IMR-90 (cell line): ENCODE data around the gene POU2AF1. TPM values are rescaled to one million over a fixed set of nuclear protein-coding genes. Genes with fewer than 3 reads are reported as not detected.

Experiments
- ATAC-seq: fragments of 200-7000 bp; cut with Tn5 transposase; 2 replicates; pipeline ENCODE4 v1.9.1; 2020; ENCODE audit warnings: low read depth, mild to moderate bottlenecking, moderate library complexity
- BruUV-seq: library from RNA; stranded (reverse); fragments of 400-500 nt; replicated peaks from 2 replicates; lab custom pipeline; 2021; lab: Mats Ljungman, UMichigan
- CTCF ChIA-PET: fragments of 300-600 bp; formaldehyde crosslinking; extraction: SDS; loops from one replicate; lab custom pipeline; 2021; ENCODE audit warnings: antibody characterized with exemption; lab: Yijun Ruan, JAX
- POLR2A ChIA-PET: fragments of 300-600 bp; sonication (Branson Sonifier 250); formaldehyde crosslinking; loops from one replicate; lab custom pipeline; 2022; ENCODE audit warnings: antibody characterized with exemption; ENCODE audit not compliant: unreplicated experiment; lab: Charles Lee
- DNase-seq: peaks from one replicate; pipeline ENCODE4 v3.0.0; 2013
- H2AFZ ChIP-seq: replicated peaks from 2 replicates; pipeline ENCODE3; 2013; ENCODE audit warnings: low read length, mild to moderate bottlenecking; ENCODE audit not compliant: poor library complexity
- H2AK5ac ChIP-seq: 2 replicates; pipeline ENCODE4 v1.6.1; 2013; ENCODE audit warnings: low read depth, low read length, inconsistent platforms
- H2AK9ac ChIP-seq: replicated peaks from 2 replicates; pipeline ENCODE3; 2013; ENCODE audit warnings: mild to moderate bottlenecking, low read depth, low read length, moderate library complexity; ENCODE audit not compliant: poor library complexity
- H2BK120ac ChIP-seq: 2 replicates; pipeline ENCODE4 v1.6.1; 2013; ENCODE audit warnings: low read depth, low read length, inconsistent platforms
- H2BK15ac ChIP-seq: 3 replicates; pipeline ENCODE4 v1.6.1; 2013; ENCODE audit warnings: low read depth, low read length, inconsistent platforms
- H2BK20ac ChIP-seq: 2 replicates; pipeline ENCODE4 v1.6.1; 2013; ENCODE audit warnings: low read depth, mild to moderate bottlenecking, inconsistent platforms, low read length, moderate library complexity
- H2BK5ac ChIP-seq: 2 replicates; pipeline ENCODE4 v1.6.1; 2013; ENCODE audit warnings: mild to moderate bottlenecking, low read depth, low read length, inconsistent platforms; ENCODE audit not compliant: poor library complexity, severe bottlenecking
- H3K14ac ChIP-seq: replicated peaks from 2 replicates; pipeline ENCODE4 v1.6.1; 2013; ENCODE audit warnings: low read depth, low read length, inconsistent platforms
- H3K18ac ChIP-seq: 2 replicates; pipeline ENCODE4 v1.6.1; 2013; ENCODE audit warnings: low read depth, low read length, control low read depth
- H3K23ac ChIP-seq: 2 replicates; pipeline ENCODE4 v1.6.1; 2013; ENCODE audit warnings: low read depth, low read length, inconsistent platforms
- H3K27ac ChIP-seq: 2 replicates; pipeline ENCODE4 v1.5.1; 2013; ENCODE audit warnings: mild to moderate bottlenecking, control low read depth, low read length; ENCODE audit not compliant: insufficient read depth
- H3K27me3 ChIP-seq: 2 replicates; pipeline ENCODE4 v1.6.1; 2013; ENCODE audit warnings: low read length; ENCODE audit not compliant: control insufficient read depth, insufficient read depth
- H3K36me3 ChIP-seq: 2 replicates; pipeline ENCODE4 v1.6.1; 2013; ENCODE audit warnings: low read length, mixed read lengths; ENCODE audit not compliant: control insufficient read depth, insufficient read depth
- H3K4ac ChIP-seq: 2 replicates; pipeline ENCODE4 v1.6.1; 2013; ENCODE audit warnings: low read depth, low read length, inconsistent platforms
- H3K4me1 ChIP-seq: 2 replicates; pipeline ENCODE4 v1.6.1; 2013; ENCODE audit warnings: low read length, mixed read lengths; ENCODE audit not compliant: control insufficient read depth, insufficient read depth
- H3K4me2 ChIP-seq: 2 replicates; pipeline ENCODE4 v1.6.1; 2013; ENCODE audit warnings: low read depth, mild to moderate bottlenecking, control low read depth, low read length, moderate library complexity
- H3K4me3 ChIP-seq: 2 replicates; pipeline ENCODE4 v1.5.1; 2013; ENCODE audit warnings: low read depth, mild to moderate bottlenecking, control low read depth, low read length, moderate library complexity; ENCODE audit not compliant: insufficient read depth
- H3K56ac ChIP-seq: 2 replicates; pipeline ENCODE4 v1.6.1; 2013; ENCODE audit warnings: low read length, inconsistent platforms; ENCODE audit not compliant: insufficient read depth; ENCODE audit errors: extremely low read depth
- H3K79me1 ChIP-seq, 2 experiments: 2 replicates each; pipeline ENCODE4 v1.6.1; 2013; ENCODE audit warnings: low read length in 2 of 2, inconsistent platforms in 1 of 2, low read depth in 1 of 2
- H3K9ac ChIP-seq: 2 replicates; pipeline ENCODE4 v1.6.1; 2013; ENCODE audit warnings: low read depth, low read length, control low read depth
- H3K9me1 ChIP-seq: 2 replicates; pipeline ENCODE4 v1.6.1; 2013; ENCODE audit warnings: low read length, inconsistent platforms; ENCODE audit not compliant: insufficient read depth
- H3K9me3 ChIP-seq: 2 replicates; pipeline ENCODE4 v1.6.1; 2013; ENCODE audit warnings: low read length; ENCODE audit not compliant: control insufficient read depth, insufficient read depth
- H4K20me1 ChIP-seq: 2 replicates; pipeline ENCODE4 v1.6.1; 2013; ENCODE audit warnings: low read length, inconsistent platforms; ENCODE audit not compliant: insufficient read depth
- H4K5ac ChIP-seq: 2 replicates; pipeline ENCODE4 v1.6.1; 2013; ENCODE audit warnings: mild to moderate bottlenecking, low read depth, low read length, control low read depth
- H4K8ac ChIP-seq, 2 experiments: 2 replicates each; pipeline ENCODE4 v1.6.1; 2013; ENCODE audit warnings: low read depth in 2 of 2, low read length in 2 of 2, control low read depth in 1 of 2, inconsistent platforms in 1 of 2
- H4K91ac ChIP-seq: 2 replicates; pipeline ENCODE4 v1.6.1; 2013; ENCODE audit warnings: low read depth, low read length, inconsistent platforms; ENCODE audit not compliant: insufficient read depth
- CHD1 ChIP-seq: IDR thresholded peaks from 2 replicates; pipeline ENCODE4 v1.6.1; 2012; ENCODE audit warnings: low read depth, low read length, improper control_type of control experiment
- CTCF ChIP-seq: conservative IDR thresholded peaks from 2 replicates; pipeline ENCODE4 v1.5.1; 2012; ENCODE audit warnings: mild to moderate bottlenecking, low read depth, low read length, improper control_type of control experiment
- MAFK ChIP-seq: IDR thresholded peaks from 2 replicates; pipeline ENCODE4 v1.6.1; 2012; ENCODE audit warnings: low read depth, low read length, improper control_type of control experiment
- MAZ ChIP-seq: IDR thresholded peaks from 2 replicates; pipeline ENCODE4 v1.6.1; 2012; ENCODE audit warnings: low read depth, mild to moderate bottlenecking, low read length, improper control_type of control experiment, moderate library complexity, borderline replicate concordance
- RCOR1 ChIP-seq: IDR thresholded peaks from 2 replicates; pipeline ENCODE4 v1.6.1; 2012; ENCODE audit warnings: mild to moderate bottlenecking, low read length, improper control_type of control experiment; ENCODE audit not compliant: insufficient replicate concordance
- RFX5 ChIP-seq: IDR thresholded peaks from 2 replicates; pipeline ENCODE4 v1.8.0; 2012; ENCODE audit warnings: low read depth, mild to moderate bottlenecking, low read length, moderate library complexity
- WGBS, 2 experiments: methylation state at CpG; one replicate each; pipeline versions ENCODE4 v1.1.5 to v1.1.7; 2013; ENCODE audit warnings: missing lambda C conversion rate in 2 of 2; ENCODE audit not compliant: insufficient read length in 1 of 2; ENCODE audit errors: extremely low coverage in 2 of 2; 5-methylcytosine and 5-hydroxymethylcytosine counted together
- dilution Hi-C: fragments of 300-500 bp; cut with HindIII; formaldehyde crosslinking; loops from one replicate; pipeline ENCODE4 v1.14.3; 2018; ENCODE audit warnings: low sequenced_read_pairs; ENCODE audit not compliant: unreplicated experiment
- in situ Hi-C: fragments of 300-500 bp; cut with MboI; formaldehyde crosslinking; loops from 3 replicates; pipeline ENCODE4 v1.14.3; 2019; ENCODE audit warnings: low sequenced_read_pairs, inconsistent platforms, mixed read lengths
- intact Hi-C: fragments of 100-400 bp; cut with micrococcal nuclease; formaldehyde crosslinking; loops from 2 replicates; pipeline ENCODE4 v1.10.0; 2022
- polyA plus RNA-seq, 3 experiments: library from polyadenylated mRNA; depleted of rRNA; stranded (reverse); fragments of >200 nt; gene quantifications; 2 replicates each; pipeline ENCODE4 v1.2.3, GENCODE V29; 2012; ENCODE audit warnings: low replicate concordance in 1 of 3
- total RNA-seq: library from RNA; depleted of rRNA; stranded (reverse); fragments of >200 nt; gene quantifications from 2 replicates; pipeline ENCODE4 v1.2.3, GENCODE V29; 2012

Gene POU2AF1
- total and polyA plus RNA-seq, 2 of the 4 experiments (the other 2 are of a cell fraction): not detected

- no peak overlapping the region for H2BK5ac ChIP-seq
- H3K36me3 ChIP-seq: no peaks in the 10 kb centered on the region
- H4K5ac ChIP-seq: no peak overlapping the region
- no peak overlapping the region for H2AFZ ChIP-seq
- H2AK9ac ChIP-seq: no peak overlapping the region
- H2BK120ac ChIP-seq: no peak overlapping the region
- H3K14ac ChIP-seq: no peak overlapping the region
- no peaks in the 10 kb centered on the region for H3K79me1 ChIP-seq
- H2BK15ac ChIP-seq: no peak overlapping the region
- in situ Hi-C loops: no loop called here
- H3K27ac ChIP-seq: no peak overlapping the region
- no peak overlapping the region for H3K18ac ChIP-seq
- no peak overlapping the region for H3K9ac ChIP-seq
- no CpG with 5 or more reads among the region's 4 CpGs for WGBS, 2 experiments
- H3K4me2 ChIP-seq: no peak overlapping the region
- no peaks in the 10 kb centered on the region for H3K9me3 ChIP-seq
- no peak for ATAC-seq
- H4K8ac ChIP-seq: no peak overlapping the region
- no peak overlapping the region for H3K4me3 ChIP-seq
- H4K91ac ChIP-seq: no peak overlapping the region
- no peak overlapping the region for H2AK5ac ChIP-seq
- ChIA-PET CTCF (no interaction called here), POLR2A (no interaction called here)
- H4K20me1 ChIP-seq: no peaks in the 10 kb centered on the region
- BruUV-seq: no TSS peak
- H3K56ac ChIP-seq: no peak overlapping the region
- H3K23ac ChIP-seq: no peak overlapping the region
- intact Hi-C loops: no loop called here
- DNase-seq: no peak
- no peaks in the 10 kb centered on the region for H3K27me3 ChIP-seq
- H3K9me1 ChIP-seq: peaks cover 5% of the 10 kb centered on the region; the same call in 1 of the 2 replicates
- H3K4ac ChIP-seq: no peak overlapping the region; the same call in 1 of the 2 replicates
- dilution Hi-C loops: no loop called here
- H2BK20ac ChIP-seq: no peak overlapping the region; the same call in 1 of the 2 replicates
- H3K4me1 ChIP-seq: peaks cover 6% of the 10 kb centered on the region
- TF ChIP-seq CHD1 (no peak), MAFK (no peak), RCOR1 (no peak), MAZ (no peak), CTCF (no peak), RFX5 (no peak)
Measured at GRCh38 chr11:111326824-111327223, 52.3 kb downstream of the POU2AF1 start.
